HuH-7.5 (cell line): ENCODE measurements around the gene MICA.
"Not testable (repeated sequence)": the region's sequence is repeated elsewhere in the genome, so short reads cannot be mapped to it uniquely, and the experiment has no call there.

Experiments used
- DNase-seq: peaks from one replicate; pipeline ENCODE4 v3.0.0; 2011; ENCODE audit warnings: low spot score

The MICA gene

GRCh38 chr6:31403283-31404060, at the start of gene MICA:
Gene MICA (plus strand): TSS chr6:31403595. CDS start chr6:31403633, 38 bp downstream.
- peak; percentile 43 for DNase-seq

GRCh38 chr6:31354158-31354863, 49.1 kb upstream of the MICA start:
- DNase-seq: no peak

GRCh38 chr6:31354864-31355582, 48.4 kb upstream of the MICA start:
- DNase-seq: no peak

GRCh38 chr6:31355583-31355948, 47.8 kb upstream of the MICA start:
- DNase-seq: no peak

GRCh38 chr6:31356216-31356945, 47.0 kb upstream of the MICA start:
- DNase-seq: no peak

- DNase-seq: no peak
Measured at GRCh38 chr6:31356946-31357466, 46.4 kb upstream of the MICA start, which contains the start of gene HLA-B. Gene HLA-B (minus strand): TSS chr6:31357179. CDS start chr6:31357158, 21 bp downstream.

- no peak for DNase-seq
Measured at GRCh38 chr6:31357886-31358285, 45.5 kb upstream of the MICA start.

GRCh38 chr6:31358302-31358701, 45.1 kb upstream of the MICA start:
- no peak for DNase-seq

GRCh38 chr6:31359581-31359980, 43.8 kb upstream of the MICA start:
- no peak for DNase-seq

- no peak for DNase-seq
Measured at GRCh38 chr6:31362751-31363150, 40.6 kb upstream of the MICA start.

GRCh38 chr6:31363811-31364210, 39.6 kb upstream of the MICA start:
- no peak for DNase-seq

- no peak for DNase-seq
Measured at GRCh38 chr6:31365864-31366263, 37.5 kb upstream of the MICA start.

GRCh38 chr6:31366693-31367470, 36.5 kb upstream of the MICA start:
- peak; percentile 58 for DNase-seq

- no peak for DNase-seq
Measured at GRCh38 chr6:31368461-31368860, 34.9 kb upstream of the MICA start.

GRCh38 chr6:31374118-31374517, 29.3 kb upstream of the MICA start:
- DNase-seq: not testable (repeated sequence)

- DNase-seq: no peak
Measured at GRCh38 chr6:31375699-31376098, 27.7 kb upstream of the MICA start.

- no peak for DNase-seq
Measured at GRCh38 chr6:31377029-31377428, 26.4 kb upstream of the MICA start.

- DNase-seq: no peak
Measured at GRCh38 chr6:31378062-31378720, 25.2 kb upstream of the MICA start.

GRCh38 chr6:31378721-31379103, 24.7 kb upstream of the MICA start:
- DNase-seq: no peak

- DNase-seq: no peak
Measured at GRCh38 chr6:31379850-31380249, 23.5 kb upstream of the MICA start.

- DNase-seq: no peak
Measured at GRCh38 chr6:31381666-31382065, 21.7 kb upstream of the MICA start.
